ENCODE results near the gene SMARCB1. TPM values are rescaled to one million over a fixed set of nuclear protein-coding genes. Genes with fewer than 3 reads are reported as not detected.

The SMARCB1 gene
- total RNA-seq, 1 experiment from 2014 or later = 121 TPM

DNA sequence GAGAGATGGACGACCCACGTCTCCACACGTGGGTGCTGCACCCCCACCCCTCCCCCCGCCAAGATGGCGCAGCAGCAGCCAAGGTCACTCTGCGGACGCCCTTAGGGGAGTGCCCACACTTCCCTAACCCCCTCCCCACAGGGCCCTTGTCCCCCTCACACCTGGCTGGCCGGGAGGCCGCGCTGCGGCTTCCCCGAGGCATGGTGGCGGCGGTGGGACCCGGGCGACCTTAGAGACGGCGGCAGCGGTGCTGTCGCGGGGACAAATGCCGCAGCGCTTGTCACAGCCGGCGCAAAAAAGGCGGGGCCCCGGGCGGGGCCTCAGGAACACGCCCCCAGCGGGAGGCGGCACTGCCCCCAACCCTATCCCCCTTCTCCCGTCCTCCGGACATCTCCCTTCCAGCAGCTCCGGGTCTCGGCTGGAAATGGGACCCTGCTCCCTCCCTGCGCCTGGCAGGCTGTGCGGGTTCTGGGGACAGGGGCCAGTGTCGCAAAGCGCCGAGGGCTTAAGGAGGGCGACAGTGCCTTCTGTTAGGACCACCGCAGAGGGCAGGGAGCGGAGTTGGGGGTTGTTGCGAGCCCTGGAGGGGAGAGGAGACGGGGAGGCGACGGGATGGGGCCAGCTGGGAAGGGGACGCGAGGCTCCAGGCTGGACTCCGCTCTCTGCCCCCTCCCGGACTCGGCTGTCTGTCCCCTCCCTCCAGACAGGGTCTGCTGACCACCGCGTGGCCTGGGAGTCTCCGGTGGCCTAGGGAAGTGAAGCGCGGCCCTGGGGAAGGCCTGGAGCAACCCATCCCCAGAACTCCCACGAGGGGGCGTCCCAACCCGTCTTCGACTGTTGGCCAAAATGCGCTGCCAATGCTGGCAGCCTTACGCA, 18.9 kb upstream of the SMARCB1 start, which contains the start of gene CHCHD10:
CHCHD10 (minus strand) TSS at position 300 of the 876 bp plus-strand sequence; CDS start at position 202, 98 bp downstream.
- Histone ChIP-seq H3K4me1 (replicated peaks) (peaks cover 68% of the 10 kb centered on the region), H3K36me3 (peaks cover 28% of the 10 kb centered on the region), H3K27ac (peak within 1 kb of the TSS; percentile 50), H3K27me3 (replicated peaks) (no peaks in the 10 kb centered on the region), H3K4me3 (peak within 1 kb of the TSS; percentile 74), H3K9me3 (replicated peaks) (no peaks in the 10 kb centered on the region)
- DNase-seq (ENCODE audit: low read depth in 1 of 2, low spot score in 2 of 2) = peak; percentile 85 to 86

DNA sequence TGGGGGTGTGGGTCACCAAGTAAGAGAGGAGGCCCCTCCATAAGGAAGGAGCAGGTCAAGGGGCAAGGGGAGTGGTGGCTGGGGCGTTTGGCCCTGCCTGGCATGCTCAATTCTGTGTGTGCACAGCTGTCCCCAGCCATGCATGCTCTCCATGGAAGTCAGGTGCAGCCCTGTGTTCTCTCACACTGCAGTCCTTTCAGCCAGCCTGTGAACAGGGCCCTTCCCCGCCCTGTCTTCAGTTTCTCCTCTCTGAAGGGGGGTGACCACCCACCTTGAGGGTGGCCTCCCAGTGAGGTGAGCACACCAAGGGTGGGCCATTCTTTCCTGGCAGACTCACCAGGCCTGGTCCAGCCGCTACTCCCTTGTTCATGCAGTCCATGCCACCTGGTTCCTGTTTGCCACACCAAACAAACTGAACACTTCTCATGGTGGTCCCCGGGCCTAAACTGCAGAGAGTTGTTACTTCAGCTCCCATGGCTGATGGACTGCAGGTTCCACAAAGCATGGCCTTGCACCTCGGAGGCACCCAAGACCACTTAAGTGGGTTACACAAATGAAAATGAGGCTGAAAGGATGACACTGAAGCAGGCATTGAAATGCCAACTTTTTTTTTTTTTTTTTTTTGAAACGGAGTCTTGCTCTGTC, 17.3 kb upstream of the SMARCB1 start:
- Histone ChIP-seq H3K27ac (peak overlapping the region; percentile 76), H3K4me1 (replicated peaks) (peaks cover 74% of the 10 kb centered on the region), H3K36me3 (peaks cover 21% of the 10 kb centered on the region), H3K9me3 (replicated peaks) (no peaks in the 10 kb centered on the region), H3K4me3 (no peak overlapping the region), H3K27me3 (replicated peaks) (no peaks in the 10 kb centered on the region)
- DNase-seq (ENCODE audit: low read depth in 1 of 2, low spot score in 2 of 2) = peak; percentile 99

DNA sequence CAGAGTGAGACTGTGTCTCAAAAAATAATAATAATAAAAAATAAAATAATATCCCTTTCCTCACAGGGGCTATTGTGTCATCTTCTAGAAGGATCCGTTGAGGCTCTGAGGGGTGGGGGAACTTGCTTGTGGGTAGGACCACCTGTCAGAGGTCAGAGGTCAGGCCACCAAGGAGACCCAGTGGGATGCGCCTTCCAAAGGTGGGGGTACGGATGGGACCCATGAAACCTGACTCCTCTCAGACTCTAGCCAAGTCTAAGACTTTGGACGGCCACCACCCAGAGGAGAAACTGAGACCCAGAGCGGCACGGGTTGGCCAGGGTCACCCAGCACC, 14.5 kb upstream of the SMARCB1 start:
- DNase-seq (ENCODE audit: low read depth in 1 of 2, low spot score in 2 of 2) = no peak
- Histone ChIP-seq H3K36me3 (0 out of 2 replicates have a peak, but pooled peaks cover 3% of the 10 kb centered on the region), H3K4me3 (peak overlapping the region; percentile 51), H3K27ac (no peak overlapping the region), H3K9me3 (replicated peaks) (no peaks in the 10 kb centered on the region), H3K4me1 (replicated peaks) (peaks cover 73% of the 10 kb centered on the region), H3K27me3 (replicated peaks) (no peaks in the 10 kb centered on the region)

DNA sequence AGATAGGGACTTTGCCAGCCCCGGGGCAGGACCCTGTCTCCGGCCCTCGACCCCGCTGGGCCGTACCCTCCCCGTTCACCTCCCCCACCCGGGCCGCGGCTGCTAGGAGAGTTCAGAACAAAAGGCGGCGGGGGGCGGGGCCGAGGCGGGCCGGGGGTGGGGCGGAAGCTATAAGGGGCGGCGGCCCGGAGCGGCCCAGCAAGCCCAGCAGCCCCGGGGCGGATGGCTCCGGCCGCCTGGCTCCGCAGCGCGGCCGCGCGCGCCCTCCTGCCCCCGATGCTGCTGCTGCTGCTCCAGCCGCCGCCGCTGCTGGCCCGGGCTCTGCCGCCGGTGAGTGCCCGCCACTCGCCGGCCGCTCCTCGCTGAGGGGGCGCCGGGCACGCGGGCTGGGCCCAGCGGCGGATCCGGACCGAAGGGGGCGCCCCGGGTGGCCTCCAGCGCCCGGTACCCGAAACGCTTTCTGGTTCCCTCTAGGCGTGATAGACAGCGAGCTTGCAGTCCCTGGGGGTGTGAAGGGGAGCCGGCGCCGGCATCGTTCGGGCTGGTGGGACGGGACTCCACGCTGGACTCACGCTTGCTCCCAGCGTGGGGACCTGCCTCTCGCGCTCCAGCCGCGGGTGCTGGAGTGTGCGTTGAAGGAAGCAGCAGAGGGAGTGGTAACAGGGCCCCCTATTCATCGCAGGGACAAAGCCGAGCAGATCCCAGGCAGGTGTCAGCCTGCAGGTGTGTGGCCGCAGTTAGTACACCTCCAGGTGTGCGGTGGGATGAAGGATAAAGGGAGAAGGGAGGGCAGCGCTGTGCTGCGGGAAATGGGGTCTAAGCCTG, 13.9 kb upstream of the SMARCB1 start, which contains the start of gene MMP11:
MMP11 (plus strand) TSS at position 201 of the 825 bp plus-strand sequence; CDS start at position 223, 22 bp downstream.
- no peak within 1 kb of the TSS for H3K27ac ChIP-seq
- 0 out of 2 replicates have a peak, but pooled peaks cover 3% of the 10 kb centered on the region for H3K36me3 ChIP-seq
- peak; percentile 33 to 71 for DNase-seq (ENCODE audit: low read depth in 1 of 2, low spot score in 2 of 2)
- H3K4me1 ChIP-seq (replicated peaks) = peaks cover 70% of the 10 kb centered on the region
- no peaks in the 10 kb centered on the region for H3K27me3 ChIP-seq (replicated peaks)
- H3K4me3 ChIP-seq = peak within 1 kb of the TSS; percentile 51
- no peaks in the 10 kb centered on the region for H3K9me3 ChIP-seq (replicated peaks)

DNA sequence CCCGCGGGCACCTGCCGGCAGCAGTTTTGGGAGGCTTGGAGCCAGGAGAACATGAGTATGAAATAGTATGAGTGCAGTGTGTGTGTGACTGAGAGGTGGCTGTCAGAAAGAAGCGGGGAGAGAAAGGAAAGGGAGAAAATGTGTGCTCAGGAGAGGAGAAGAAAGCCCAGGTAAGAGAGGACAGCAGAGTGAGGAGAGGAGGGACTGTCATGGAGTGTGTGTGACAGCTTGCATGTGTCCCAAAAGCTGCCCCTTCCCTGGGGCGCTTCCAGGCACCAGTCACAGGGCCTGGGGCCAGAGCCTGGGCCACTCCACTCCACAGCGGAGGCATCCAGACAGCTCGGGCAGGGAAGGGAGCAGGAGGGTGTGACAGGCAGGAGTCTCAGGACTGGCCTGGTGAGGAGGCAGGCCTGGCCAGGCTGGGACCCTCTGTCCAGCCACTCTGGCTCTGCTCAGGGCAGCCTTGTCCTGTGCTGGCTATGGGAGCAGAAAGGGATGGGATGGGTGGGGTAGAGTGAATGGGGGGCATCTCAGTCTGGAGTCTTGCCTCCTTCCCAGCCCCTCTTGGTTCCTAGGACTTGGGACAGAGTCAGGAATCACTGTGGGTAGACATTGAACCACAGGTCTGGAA, 13.2 kb upstream of the SMARCB1 start:
- peak overlapping the region; percentile 51 for H3K4me3 ChIP-seq
- peaks cover 62% of the 10 kb centered on the region for H3K4me1 ChIP-seq (replicated peaks)
- no peak for DNase-seq (ENCODE audit: low read depth in 1 of 2, low spot score in 2 of 2)
- no peaks in the 10 kb centered on the region for H3K36me3 ChIP-seq
- no peaks in the 10 kb centered on the region for H3K9me3 ChIP-seq (replicated peaks)
- H3K27me3 ChIP-seq (replicated peaks) = no peaks in the 10 kb centered on the region
- no peak overlapping the region for H3K27ac ChIP-seq

DNA sequence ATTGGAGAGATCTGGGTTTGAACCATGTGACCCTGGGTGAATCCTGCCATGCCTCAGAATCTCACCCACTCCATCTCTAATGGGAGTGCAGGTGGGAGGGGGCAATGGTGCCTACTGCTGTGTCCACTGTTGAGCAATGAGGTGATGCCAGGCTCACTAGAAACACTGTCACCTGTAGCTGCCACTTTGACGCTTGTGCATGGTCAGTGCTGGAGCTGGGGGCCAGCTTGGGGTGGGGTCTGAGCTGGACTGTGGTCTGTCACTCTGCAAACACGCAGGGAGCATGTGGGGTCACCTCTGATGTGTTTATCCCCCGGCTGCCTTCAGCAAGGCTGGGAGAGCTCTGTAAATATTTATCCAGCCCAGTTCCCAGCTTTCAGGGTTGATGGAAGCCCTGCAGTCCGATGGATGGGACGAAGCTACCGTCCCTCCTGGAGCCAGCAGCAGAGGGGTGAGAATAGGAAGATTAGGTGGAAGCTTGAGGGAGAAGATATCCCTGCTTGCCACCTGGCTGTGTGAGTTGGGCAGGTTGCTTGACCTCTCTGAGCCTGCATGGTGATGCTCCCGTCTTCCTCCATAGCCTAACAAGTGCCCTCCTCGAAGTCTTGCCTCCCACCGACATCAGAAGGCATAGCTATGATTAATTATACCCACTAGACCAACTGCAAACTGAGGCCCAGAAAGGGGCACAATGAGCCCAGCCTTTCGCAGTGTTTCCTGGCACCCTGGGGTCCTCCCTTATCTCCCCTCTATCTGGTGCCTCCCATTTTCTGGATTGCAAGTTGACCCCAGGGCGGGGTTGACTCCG, 12.4 kb upstream of the SMARCB1 start:
- H3K36me3 ChIP-seq = no peaks in the 10 kb centered on the region
- no peak overlapping the region for H3K27ac ChIP-seq
- no peak for DNase-seq (ENCODE audit: low read depth in 1 of 2, low spot score in 2 of 2)
- no peaks in the 10 kb centered on the region for H3K27me3 ChIP-seq (replicated peaks)
- peaks cover 55% of the 10 kb centered on the region for H3K4me1 ChIP-seq (replicated peaks)
- H3K9me3 ChIP-seq (replicated peaks) = no peaks in the 10 kb centered on the region
- H3K4me3 ChIP-seq = no peak overlapping the region

DNA sequence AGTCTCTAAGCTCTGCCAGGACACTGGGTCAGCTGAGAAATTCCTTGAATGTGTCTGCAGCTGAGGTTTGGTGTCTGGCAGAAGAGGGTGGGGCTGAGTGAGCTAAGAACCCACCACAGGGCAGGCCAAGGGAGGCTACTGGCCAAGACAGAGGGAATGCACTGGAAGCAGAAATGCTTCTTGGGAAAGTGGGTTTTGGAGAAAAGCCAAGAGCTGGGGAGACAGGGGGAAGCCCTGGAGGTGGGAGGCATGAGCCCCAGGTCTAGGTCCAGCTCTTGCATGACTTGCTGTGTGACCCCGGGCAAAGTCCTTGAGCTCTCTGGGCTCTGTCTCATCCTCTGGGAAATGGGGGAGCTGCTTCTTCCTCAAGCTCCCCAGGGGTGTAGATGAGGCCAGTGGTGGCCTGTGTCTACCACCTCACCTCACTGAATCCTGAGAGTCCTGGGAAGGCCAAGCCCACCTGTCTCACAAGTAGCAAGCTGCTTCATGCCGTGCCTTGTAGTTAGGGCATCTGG, 11.8 kb upstream of the SMARCB1 start:
- peak in 1 of 2 experiments; percentile 26 for DNase-seq (ENCODE audit: low read depth in 1 of 2, low spot score in 2 of 2)
- H3K36me3 ChIP-seq = no peaks in the 10 kb centered on the region
- no peak overlapping the region for H3K27ac ChIP-seq
- H3K9me3 ChIP-seq (replicated peaks) = no peaks in the 10 kb centered on the region
- no peaks in the 10 kb centered on the region for H3K27me3 ChIP-seq (replicated peaks)
- H3K4me1 ChIP-seq (replicated peaks) = peaks cover 49% of the 10 kb centered on the region
- H3K4me3 ChIP-seq = no peak overlapping the region

DNA sequence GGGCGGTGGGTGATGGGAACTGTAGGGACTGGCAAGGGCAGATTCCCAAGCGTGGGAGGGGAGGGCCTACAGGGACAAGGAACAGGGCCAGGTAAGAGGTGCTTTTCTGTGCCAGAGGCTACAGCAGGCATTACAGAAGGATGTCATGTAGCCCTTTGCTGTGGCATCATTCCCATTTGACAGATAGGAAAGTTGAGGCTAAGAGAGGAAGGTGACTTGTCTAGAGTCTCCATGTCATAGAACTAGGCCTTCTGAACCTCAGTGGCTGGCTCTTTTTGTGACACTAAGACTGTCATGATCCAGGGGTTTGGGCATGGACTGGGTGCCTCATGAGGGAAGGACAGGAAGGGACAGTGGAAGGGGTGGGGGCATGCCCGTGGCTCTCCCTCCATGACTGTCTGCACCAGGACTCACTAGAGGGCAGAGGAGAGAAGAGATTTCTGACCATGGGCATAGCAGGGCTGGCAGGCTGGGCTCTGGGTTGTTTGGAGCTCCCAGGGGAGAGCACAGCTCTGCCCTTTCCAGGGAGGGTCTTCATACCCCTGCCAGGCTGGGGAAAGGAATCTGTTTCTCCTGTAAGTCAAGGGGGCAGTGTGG, 10.9 kb upstream of the SMARCB1 start:
- Histone ChIP-seq H3K9me3 (replicated peaks) (no peaks in the 10 kb centered on the region), H3K27me3 (replicated peaks) (no peaks in the 10 kb centered on the region), H3K27ac (no peak overlapping the region), H3K4me3 (no peak overlapping the region), H3K36me3 (no peaks in the 10 kb centered on the region), H3K4me1 (replicated peaks) (peaks cover 40% of the 10 kb centered on the region)
- no peak for DNase-seq (ENCODE audit: low read depth in 1 of 2, low spot score in 2 of 2)

DNA sequence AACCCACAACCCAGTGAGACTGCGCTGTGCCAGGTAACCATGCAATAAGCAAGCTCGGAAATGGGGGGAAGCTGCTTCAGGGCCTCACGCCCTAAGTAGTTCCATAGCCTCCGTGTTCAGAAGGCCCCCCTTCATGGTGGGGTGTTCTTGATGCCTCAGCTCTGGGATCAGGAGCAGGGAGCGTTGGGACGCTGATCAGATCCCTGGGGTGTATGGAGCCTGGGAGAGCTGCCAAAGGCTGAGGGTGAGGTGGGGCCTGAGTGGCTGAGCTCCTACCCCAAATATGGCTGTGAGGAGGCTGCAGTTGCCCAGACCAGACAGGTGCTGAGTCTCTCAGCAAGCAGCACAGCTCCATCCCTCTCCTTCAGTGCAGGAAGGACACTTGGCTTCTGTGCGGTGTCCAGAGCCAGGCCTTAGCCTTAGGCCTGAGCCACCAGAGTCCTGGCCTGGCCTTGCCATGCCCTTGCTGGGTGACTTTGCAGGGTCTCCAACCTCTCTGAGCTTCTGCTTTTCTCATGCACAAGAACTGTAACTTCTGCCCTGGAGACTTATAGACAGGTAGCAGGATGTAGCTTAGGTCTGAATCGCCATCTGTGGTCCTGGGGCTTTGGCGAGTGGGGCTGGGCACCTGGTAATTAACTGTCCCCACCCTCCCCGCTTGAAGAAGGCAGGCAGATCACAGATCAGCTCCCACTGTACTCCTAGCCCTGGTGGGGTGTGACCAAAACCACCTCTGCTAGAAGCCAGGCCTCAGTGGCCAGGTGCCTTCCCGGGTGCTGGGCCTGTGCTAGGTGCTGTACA, 8.8 kb upstream of the SMARCB1 start:
- DNase-seq (ENCODE audit: low read depth in 1 of 2, low spot score in 2 of 2) = no peak
- Histone ChIP-seq H3K4me1 (replicated peaks) (peaks cover 32% of the 10 kb centered on the region), H3K9me3 (replicated peaks) (no peaks in the 10 kb centered on the region), H3K36me3 (no peaks in the 10 kb centered on the region), H3K27me3 (replicated peaks) (no peaks in the 10 kb centered on the region), H3K4me3 (no peak overlapping the region), H3K27ac (no peak overlapping the region)

DNA sequence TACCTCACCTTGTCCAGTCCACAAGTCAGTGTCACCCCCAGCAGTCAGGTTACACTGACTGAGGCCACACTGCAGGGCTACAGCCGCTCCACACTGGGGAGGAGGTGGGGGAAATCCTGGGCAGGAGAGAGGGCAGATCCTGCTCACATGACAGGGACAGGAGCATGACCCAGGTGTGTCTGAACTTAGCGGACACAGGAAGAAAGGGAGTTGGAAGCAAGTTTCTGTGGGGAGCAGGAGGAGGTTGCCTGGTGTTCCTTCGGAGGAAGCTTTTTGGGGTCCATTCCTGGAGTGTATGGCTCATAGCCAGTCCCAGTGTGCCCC, 8.2 kb upstream of the SMARCB1 start:
- Histone ChIP-seq H3K27me3 (replicated peaks) (no peaks in the 10 kb centered on the region), H3K27ac (no peak overlapping the region), H3K4me3 (no peak overlapping the region), H3K36me3 (no peaks in the 10 kb centered on the region), H3K9me3 (replicated peaks) (no peaks in the 10 kb centered on the region), H3K4me1 (replicated peaks) (peaks cover 29% of the 10 kb centered on the region)
- DNase-seq (ENCODE audit: low read depth in 1 of 2, low spot score in 2 of 2) = no peak

DNA sequence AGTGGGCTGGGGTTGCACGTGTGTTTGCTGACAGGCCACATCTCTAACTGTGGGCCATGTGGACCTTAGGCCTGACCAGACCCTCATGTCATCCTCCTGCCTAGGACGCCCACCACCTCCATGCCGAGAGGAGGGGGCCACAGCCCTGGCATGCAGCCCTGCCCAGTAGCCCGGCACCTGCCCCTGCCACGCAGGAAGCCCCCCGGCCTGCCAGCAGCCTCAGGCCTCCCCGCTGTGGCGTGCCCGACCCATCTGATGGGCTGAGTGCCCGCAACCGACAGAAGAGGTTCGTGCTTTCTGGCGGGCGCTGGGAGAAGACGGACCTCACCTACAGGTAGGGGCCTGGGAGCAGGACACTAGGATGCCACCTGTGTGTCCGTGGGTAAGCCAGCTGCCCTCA, 7.7 kb upstream of the SMARCB1 start:
- Histone ChIP-seq H3K4me3 (no peak overlapping the region), H3K4me1 (replicated peaks) (peaks cover 32% of the 10 kb centered on the region), H3K9me3 (replicated peaks) (no peaks in the 10 kb centered on the region), H3K27ac (no peak overlapping the region), H3K27me3 (replicated peaks) (no peaks in the 10 kb centered on the region), H3K36me3 (no peaks in the 10 kb centered on the region)
- peak in 1 of 2 experiments; percentile 43 for DNase-seq (ENCODE audit: low read depth in 1 of 2, low spot score in 2 of 2)

DNA sequence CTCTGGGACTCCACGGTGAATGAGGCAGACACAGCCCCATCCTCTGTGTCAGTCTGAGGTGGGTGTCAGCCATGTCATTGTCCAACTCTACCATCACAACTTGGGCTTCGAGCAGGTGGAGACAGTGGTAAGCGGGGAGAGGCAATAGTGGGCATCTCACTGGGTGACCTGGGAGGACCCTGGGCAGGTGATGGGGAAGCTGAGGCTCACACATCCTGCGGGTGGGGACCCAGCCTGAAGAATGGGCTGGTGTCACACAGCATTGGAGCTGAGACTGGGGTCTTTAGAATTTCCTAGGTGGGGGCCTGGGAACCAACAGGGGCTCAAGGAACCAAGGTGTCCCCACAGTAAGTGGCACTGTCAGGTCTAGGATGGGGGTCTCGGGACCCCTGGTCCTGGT, 7.0 kb upstream of the SMARCB1 start:
- DNase-seq (ENCODE audit: low read depth in 1 of 2, low spot score in 2 of 2) = no peak
- Histone ChIP-seq H3K4me1 (replicated peaks) (peaks cover 32% of the 10 kb centered on the region), H3K27ac (no peak overlapping the region), H3K36me3 (no peaks in the 10 kb centered on the region), H3K9me3 (replicated peaks) (no peaks in the 10 kb centered on the region), H3K4me3 (no peak overlapping the region), H3K27me3 (replicated peaks) (no peaks in the 10 kb centered on the region)
